ENCODE measurements around the gene SH3GL2. TPM values are rescaled to one million over a fixed set of nuclear protein-coding genes. Genes with fewer than 3 reads are reported as not detected.

SH3GL2 gene
- polyA plus RNA-seq, 4 donors: 4.3 to 6.1 (median 5.2) TPM

GRCh38 chr9:17800418-17800817, 221.6 kb downstream of the SH3GL2 start:
- no peak for DNase-seq (ENCODE audit: low read depth in 4 of 4, low spot score in 3 of 4)

GRCh38 chr9:17802249-17802857, 223.5 kb downstream of the SH3GL2 start:
- DNase-seq (ENCODE audit: low read depth in 4 of 4, low spot score in 3 of 4): peak in 2 of 4 donors; percentile 2 to 7

GRCh38 chr9:17807613-17808282, 228.9 kb downstream of the SH3GL2 start:
- DNase-seq (ENCODE audit: low read depth in 4 of 4, low spot score in 3 of 4): peak in 1 of 4 donors; percentile 2

GRCh38 chr9:17810317-17810716, 231.5 kb downstream of the SH3GL2 start:
- no peak for DNase-seq (ENCODE audit: low read depth in 4 of 4, low spot score in 3 of 4)

- peak; percentile 54 to 68 (median 60) for DNase-seq (ENCODE audit: low read depth in 4 of 4, low spot score in 3 of 4)
Measured at GRCh38 chr9:17810728-17811571, 232.1 kb downstream of the SH3GL2 start.

- DNase-seq (ENCODE audit: low read depth in 4 of 4, low spot score in 3 of 4): no peak
Measured at GRCh38 chr9:17813798-17814197, 234.9 kb downstream of the SH3GL2 start.

GRCh38 chr9:17816431-17817027, 237.7 kb downstream of the SH3GL2 start:
- DNase-seq (ENCODE audit: low read depth in 4 of 4, low spot score in 3 of 4): no peak

GRCh38 chr9:17824191-17824590, 245.3 kb downstream of the SH3GL2 start:
- DNase-seq (ENCODE audit: low read depth in 4 of 4, low spot score in 3 of 4): no peak

- no peak for DNase-seq (ENCODE audit: low read depth in 4 of 4, low spot score in 3 of 4)
Measured at GRCh38 chr9:17824616-17825264, 245.9 kb downstream of the SH3GL2 start.

- no peak for DNase-seq (ENCODE audit: low read depth in 4 of 4, low spot score in 3 of 4)
Measured at GRCh38 chr9:17825265-17825659, 246.4 kb downstream of the SH3GL2 start.

- no peak for DNase-seq (ENCODE audit: low read depth in 4 of 4, low spot score in 3 of 4)
Measured at GRCh38 chr9:17829064-17829463, 250.2 kb downstream of the SH3GL2 start.

- no peak for DNase-seq (ENCODE audit: low read depth in 4 of 4, low spot score in 3 of 4)
Measured at GRCh38 chr9:17829812-17830385, 251.0 kb downstream of the SH3GL2 start.

- no peak for DNase-seq (ENCODE audit: low read depth in 4 of 4, low spot score in 3 of 4)
Measured at GRCh38 chr9:17832812-17833211, 253.9 kb downstream of the SH3GL2 start.

- DNase-seq (ENCODE audit: low read depth in 4 of 4, low spot score in 3 of 4): no peak
Measured at GRCh38 chr9:17833846-17834245, 255.0 kb downstream of the SH3GL2 start.

- peak in 2 of 4 donors; percentile 6 to 8 for DNase-seq (ENCODE audit: low read depth in 4 of 4, low spot score in 3 of 4)
Measured at GRCh38 chr9:17837965-17838364, 259.1 kb downstream of the SH3GL2 start.

GRCh38 chr9:17839776-17840175, 260.9 kb downstream of the SH3GL2 start:
- no peak for DNase-seq (ENCODE audit: low read depth in 4 of 4, low spot score in 3 of 4)

GRCh38 chr9:17843236-17843635, 264.4 kb downstream of the SH3GL2 start:
- no peak for DNase-seq (ENCODE audit: low read depth in 4 of 4, low spot score in 3 of 4)

Data from right renal pelvis (tissue), 4 donors.